GM18873 (cell line): ENCODE measurements around the gene VWCE.

Experiments used
- ATAC-seq: cut with Tn5 transposase; IDR thresholded peaks from one replicate; pipeline ENCODE4 v1.9.1; 2021; ENCODE audit warnings: mild to moderate bottlenecking, moderate library complexity, moderate number of reproducible peaks; ENCODE audit not compliant: unreplicated experiment, low FRiP score

VWCE gene

DNA sequence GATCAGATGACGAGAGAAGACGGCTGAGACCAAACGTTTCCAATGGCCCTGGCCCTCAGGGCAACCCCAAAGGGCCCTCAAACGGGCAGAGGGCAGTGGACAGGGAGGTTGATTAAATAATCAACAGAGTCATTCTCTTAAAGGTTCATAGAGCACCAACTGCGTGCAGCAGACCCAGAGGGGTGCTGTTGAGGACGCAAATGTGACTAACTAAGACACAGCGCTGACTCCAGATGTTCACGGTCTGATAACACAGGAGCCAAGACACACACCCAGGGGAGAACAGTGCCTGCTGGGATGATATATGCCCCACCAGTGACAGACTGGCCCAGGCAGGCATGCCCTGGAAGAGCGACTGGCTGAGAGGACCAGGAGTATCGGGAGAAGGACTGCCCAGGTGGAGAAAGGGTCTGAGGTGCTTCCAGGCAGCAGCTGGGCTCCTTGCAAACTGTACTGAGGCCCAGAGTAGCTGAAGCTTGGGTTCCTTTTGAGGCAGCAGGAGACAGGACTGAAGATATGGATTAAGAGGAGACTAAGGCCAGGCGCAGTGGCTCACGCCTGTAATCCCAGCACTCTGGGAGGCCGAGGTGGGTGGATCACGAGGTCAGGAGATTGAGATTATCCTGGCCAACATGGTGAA is 7.7 kb downstream of the VWCE start:
- no peak for ATAC-seq

DNA sequence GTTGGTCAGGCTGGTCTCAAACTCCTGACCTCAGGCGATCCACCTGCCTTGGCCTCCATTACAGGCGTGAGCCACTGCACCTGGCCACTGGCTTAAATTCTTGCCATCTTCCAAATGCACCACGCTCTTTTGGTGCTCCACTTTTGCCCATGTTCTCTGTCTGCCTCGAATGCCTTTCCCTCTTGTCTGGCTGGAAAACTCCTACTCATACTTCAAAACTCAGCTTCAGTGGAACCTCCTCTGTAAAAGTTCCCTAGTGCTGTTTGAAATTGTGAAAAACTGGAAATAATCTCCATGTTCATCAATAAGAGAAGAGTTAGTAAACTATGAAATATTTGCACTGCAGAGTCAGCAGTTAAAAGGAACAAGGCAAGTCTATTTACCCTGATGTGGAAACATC is 11.5 kb downstream of the VWCE start:
- ATAC-seq: no peak

DNA sequence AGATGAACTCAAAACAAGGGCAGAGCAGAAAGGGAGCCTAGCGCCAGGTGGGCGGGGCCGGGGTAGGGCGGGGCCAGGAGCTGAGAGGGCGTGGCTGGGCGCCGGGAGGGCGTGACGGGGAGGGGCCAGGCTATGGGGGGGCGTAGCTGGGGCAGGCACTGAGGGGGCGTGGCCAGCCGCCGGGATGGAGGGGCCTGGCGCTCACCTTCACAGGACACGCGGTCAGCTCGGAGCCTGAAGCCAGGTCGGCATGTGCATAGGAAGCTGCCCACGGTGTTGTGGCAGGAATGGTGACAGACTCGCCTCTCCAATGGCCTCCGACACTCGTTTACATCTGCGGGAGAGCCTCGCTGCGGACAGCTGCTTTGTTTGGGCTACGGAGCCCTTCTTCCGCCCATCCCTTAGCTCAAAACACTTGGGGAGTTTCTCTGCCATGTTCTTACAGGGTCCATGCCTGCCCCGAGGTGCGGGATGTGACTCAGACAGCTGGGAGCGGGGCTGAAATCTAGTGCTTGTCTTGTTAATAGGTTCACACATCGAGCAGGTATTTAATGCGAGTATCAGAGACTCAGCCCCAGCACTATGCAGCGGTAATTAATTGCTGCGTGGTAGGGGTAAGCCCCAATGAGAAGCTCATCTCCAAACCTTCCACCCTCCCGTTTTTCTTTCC is 13.4 kb downstream of the VWCE start:
- no peak for ATAC-seq

DNA sequence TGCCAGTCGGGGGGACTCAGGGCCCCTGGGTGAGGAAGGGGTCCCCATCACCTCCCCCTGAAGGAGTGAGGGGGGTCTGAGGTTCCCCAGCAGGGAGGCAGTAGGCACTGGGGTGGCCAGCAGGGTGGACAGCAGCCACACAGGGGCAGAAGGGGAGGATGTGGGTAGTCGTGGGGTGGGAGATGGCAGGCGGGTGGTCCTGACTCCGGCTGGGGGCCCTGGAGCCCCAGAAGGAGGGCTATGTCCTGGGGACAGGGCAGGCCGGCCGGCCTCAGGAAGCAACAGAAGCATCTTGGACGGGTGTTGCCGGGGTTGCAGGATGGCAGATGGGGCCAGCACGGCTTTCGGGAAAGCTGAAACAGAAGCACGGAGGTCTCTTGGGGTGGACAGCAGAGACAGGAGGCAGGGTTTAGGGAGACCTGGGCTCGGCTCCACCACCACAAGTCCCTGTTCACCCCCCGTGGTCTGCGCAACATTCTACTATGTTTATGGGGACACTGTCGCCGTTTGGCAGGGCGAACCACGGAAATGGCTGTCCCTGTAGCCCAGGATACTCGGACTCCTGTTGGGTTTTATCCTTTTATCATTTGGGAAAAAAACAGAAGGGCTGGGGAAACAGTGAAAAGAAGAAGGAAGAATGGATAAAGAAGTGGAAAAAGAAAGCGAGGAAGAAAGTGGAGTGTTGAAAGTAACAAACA is 14.1 kb downstream of the VWCE start:
- ATAC-seq: no peak

- no peak for ATAC-seq
These were observed 15.0 kb downstream of the VWCE start for GRCh38 chr11:61279934-61280659.

DNA sequence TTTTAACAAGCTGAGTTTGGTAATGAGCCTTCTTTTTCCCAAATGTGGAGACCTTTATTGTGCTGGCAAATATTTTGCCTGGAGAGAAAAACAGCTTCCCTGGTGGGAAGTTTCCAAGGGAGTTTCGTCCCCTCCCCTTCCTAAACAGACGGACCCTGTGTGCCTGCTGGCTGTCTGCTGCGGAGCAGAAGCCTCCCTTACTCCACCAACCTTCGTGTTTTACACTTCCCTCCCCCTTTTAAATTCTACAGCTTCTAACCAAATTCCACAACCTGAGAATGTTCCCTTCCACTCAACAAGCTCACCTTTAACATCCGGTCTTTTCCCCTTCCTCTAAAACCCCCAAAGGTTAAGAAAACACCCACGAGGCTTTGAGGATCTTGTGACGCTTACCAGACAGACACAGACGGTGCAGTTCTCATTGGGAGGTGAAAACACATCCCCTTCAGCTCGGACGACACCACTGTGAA is 17.1 kb downstream of the VWCE start:
- no peak for ATAC-seq

- no peak for ATAC-seq
These were observed 17.7 kb downstream of the VWCE start for GRCh38 chr11:61277186-61278000.

DNA sequence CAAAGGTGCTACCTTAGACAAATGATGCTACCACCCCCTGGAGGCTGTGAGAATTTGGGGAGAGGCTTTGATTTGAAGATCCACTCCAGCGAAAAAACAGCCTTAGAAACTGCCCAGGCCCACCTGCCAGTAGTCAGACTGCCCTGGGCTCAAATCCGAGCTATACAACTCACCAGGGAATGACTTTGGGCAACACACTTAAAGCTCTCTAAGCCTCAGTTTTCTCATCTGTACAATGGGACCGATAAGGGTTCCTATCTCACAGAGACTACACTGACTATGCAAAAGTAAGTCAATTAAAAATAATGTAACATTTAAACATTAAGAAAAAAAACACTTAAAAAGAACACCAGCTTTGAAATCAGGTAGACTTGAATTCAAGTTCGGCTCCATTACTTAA is 19.9 kb downstream of the VWCE start:
- no peak for ATAC-seq

DNA sequence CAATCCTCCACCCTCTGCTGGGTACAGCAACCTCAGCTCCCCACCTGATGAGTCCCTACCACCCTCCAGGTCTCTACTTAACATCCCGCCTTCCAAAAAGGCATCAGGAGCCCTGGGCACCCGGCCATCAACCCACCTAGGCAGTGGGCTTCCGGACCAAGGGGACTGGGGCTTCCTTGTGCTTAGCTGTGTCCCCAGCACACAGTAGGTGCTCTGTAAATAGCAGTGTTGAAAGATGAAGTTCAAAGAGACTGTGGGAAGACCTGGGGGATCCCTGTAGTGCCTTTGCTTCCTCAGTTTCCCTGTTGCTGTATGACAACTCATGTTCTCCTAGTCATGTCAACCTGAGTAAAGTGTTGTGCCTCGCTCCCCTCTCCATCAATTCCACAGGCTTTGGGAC is 21.0 kb downstream of the VWCE start:
- no peak for ATAC-seq

DNA sequence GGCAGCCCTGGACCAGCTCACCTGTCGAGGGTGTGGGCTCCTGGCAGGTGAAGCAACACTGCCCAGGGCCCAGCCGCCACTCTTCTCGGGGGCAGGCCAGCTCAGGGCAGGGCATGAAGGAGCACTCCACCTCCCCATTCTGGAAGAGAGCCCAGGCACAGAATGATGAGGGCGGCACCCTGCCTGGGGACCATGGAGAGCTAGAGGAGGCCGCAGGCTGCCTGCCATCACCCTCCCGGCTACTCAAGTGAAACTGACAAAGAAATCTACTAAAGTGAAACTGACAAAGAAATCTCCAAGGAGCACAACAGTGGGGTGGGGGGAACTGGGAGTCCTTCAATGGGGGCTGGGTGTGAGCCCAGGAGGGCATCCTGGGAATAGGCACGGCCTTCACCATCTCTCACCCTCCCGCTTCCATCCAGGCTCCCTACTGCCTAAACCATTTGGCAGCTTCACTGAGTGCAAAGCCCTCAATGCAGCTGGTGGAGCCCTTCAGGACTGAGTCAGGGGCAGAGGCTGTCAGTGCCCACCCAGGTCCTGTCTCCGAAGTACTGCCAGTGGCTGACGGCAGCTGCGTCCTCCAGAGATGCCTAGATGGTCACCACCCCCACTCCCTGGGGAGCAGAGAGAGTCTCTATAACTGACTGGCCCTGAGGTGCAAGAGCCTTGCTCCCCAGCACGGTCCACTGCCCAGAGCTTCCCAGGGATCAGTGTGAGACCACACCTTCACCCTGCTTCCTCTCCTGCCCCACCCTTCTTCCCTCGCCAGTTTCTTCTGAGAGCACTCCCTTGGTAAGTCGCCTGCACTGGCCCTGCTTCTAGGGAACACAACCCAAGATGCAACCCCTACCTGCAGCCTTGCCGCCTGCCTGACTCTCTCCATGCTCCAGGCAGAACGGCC is 21.7 kb downstream of the VWCE start:
- ATAC-seq: no peak

GRCh38 chr11:61272731-61273130 is 22.4 kb downstream of the VWCE start:
- ATAC-seq: no peak

DNA sequence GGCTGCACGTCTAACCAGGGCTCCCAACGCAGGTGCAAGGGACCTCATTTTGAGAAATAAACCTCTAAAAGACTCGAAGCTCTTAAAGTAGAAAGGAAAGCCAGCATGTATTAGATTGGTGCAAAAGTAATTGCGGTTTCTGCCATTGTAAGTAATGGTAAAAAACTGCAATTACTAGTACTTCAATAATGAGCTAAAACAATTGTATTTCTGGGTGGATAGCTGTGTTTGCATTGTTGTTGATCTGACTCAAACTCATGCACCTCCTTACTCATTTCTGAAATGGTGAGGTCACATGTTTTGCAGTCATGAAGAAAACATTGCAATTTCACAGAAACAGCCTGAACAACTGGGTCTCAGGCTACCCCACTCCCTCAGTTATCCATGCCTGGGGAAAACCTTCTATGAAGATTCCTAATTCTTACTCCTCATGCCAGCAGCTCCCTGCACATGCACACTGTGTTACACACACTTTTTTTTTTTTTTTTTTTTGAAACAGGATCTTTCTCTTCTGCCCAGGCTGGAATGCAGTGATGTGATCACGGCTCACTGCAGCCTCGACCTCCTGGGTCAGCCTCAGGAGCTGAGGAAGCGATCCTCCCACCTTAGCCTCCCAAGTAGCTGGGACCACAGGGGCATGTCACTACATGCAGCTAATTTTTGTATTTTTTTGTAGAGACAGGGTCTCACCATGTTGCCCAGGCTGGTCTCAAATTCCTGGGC is 24.6 kb downstream of the VWCE start:
- no peak for ATAC-seq

DNA sequence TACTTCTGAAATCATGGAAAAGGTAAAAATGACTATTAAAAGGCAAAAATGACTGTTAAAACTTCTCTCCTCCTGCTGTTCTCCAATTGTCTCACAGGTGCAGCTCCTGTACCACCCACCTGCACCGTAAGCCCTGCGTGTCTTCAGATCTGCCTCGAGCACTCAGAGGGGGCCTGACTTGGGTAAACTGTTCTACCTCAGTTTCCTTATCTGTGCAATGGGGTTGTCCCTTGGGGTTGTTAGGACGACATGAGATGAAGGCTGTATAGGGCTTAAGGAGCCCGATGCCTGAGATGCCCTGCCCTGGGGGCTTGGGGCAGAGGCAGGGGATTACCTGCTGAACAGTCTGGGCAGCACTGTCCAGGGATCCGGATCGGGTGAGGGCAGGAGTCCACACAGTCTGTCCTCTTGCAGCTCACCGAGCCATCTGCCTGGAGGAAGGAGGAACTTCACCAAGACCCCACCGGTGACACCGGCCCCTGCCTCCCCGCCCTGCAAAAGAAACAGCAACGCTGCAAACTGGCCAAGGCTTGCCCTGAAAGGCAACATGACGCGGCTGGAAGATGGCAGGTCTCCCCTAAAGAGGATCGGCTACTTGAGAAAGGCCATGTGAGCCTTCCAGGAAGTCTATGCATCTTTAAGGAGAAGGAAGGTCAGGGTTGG is 26.4 kb downstream of the VWCE start:
- no peak for ATAC-seq

GRCh38 chr11:61267437-61267841 is 27.7 kb downstream of the VWCE start:
- ATAC-seq: no peak

- ATAC-seq: no peak
These were observed 28.5 kb downstream of the VWCE start for GRCh38 chr11:61266602-61267001.

DNA sequence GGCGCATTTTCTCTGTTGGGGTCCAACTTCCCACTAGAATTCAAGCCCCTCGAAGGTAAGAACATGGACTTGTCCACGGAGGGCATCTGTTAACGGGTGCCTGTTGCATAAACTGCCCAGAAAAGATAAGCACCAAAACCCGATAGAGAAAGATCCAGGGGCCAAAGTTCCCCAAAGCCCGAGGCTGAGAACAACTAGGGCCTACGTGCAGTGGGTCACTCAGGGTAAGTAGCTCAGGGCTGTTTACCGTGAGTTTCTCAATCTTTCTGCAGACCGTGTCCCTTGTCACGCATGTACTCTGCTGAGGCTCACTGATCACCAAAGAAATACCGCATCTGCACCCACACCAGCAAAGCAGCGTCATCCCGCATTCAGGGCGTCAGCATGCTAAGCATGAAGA is 29.8 kb downstream of the VWCE start:
- no peak for ATAC-seq

DNA sequence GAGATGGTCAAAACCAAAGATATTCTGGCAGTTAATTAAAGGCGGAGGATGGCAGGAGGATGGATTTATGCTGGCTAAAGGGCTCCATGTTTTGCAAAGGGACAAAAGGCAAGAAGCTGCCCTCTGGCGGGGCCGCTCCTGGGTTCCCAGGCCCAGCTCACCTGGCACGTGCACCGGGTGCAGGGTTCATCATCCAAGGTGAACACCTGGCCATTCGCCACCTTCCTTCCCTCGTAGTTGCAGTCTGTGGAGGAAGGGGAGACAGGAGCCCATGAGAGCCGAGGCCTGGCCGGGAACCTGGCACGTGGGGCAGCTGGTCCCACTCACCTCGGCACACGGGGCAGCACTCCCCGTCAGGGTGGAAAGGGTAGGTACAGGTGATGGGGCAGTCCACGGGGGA is 30.3 kb downstream of the VWCE start:
- ATAC-seq: no peak

DNA sequence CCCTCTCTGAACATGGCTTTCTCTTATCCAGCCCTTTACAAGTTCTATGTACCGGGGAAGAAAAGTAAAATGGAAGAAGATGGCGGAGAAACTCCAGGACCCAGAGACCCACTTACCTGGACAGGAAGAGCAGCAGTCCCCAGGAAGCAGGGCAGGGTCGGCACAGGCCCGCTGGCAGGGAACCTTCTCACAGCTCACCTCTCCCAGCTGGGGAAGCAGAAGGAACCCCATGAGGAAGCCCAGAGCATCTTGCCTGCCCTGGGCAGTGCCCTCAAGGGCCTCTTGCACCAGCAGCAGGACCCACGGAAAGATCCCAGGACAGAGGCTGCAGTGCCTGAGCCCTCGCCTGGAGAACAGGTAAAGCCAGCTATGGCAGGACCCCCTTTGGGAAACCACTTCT is 30.7 kb downstream of the VWCE start:
- ATAC-seq: no peak
